SU-DHL-6 (cell line): ENCODE data around the gene DNAAF3.

Experiments
- CTCF ChIP-seq: fragments of 200-600 bp; sonication (generic); IDR thresholded peaks from one replicate; pipeline ENCODE4 v1.5.1; 2017; ENCODE audit warnings: antibody characterized with exemption, mild to moderate bottlenecking, low read length, moderate library complexity; ENCODE audit not compliant: insufficient read depth, poor library complexity, severe bottlenecking
- EZH2phosphoT487 ChIP-seq: fragments of 200-600 bp; sonication (generic), shearing (Covaris generic); conservative IDR thresholded peaks from 2 replicates; pipeline ENCODE4 v1.6.1; 2018; ENCODE audit warnings: mild to moderate bottlenecking, antibody characterized with exemption, low read length, moderate library complexity, mixed read lengths

GRCh38 chr19:55193481-55193880 lies 27.1 kb upstream of the DNAAF3 start:
- TF ChIP-seq CTCF (no peak), EZH2phosphoT487 (no peak)
